Hematopoietic multipotent progenitor cell treated with erythropoietin and hydrocortisone succinate and interleukin-3 and kit ligand, for 6 days (in vitro differentiated cells): Measurements from ENCODE around the gene OOSP4A.
"Not testable (repeated sequence)": the region's sequence is repeated elsewhere in the genome, so short reads cannot be mapped to it uniquely, and the experiment has no call there.

Experiments used
- DNase-seq: peaks from one replicate; pipeline ENCODE4 v3.0.0-alpha.2; 2015

Gene OOSP4A

DNA sequence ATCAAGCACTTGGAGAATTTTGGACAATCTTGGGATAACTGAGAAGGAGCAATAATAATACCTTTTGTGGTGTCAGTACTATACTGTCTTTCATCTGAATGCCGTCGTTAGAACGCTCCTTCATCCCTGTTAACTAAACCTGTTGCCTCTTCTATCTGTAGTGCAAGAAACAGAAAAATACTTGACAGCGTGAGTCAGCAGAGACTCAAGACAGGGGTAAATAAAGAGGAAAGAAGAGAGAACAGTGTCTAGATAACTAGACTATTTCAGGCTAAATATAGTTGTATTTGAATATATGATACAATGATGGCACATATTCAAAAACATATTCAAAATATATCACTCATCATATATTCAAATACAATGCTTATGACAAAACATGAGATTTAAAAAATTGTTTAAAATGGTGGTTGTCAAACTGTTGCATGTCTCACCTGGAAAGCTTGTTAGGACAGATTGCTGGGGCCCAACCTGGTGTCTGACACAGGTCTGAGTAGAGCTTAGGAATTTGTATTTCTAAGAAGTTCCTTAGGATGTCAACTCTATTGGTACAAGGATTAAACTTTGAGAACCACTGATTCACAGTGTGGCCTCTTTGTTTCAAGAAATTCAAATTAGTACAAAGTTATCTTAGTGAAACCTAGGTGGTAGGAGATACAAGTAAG, 17.4 kb downstream of the OOSP4A start:
- DNase-seq: no peak

DNA sequence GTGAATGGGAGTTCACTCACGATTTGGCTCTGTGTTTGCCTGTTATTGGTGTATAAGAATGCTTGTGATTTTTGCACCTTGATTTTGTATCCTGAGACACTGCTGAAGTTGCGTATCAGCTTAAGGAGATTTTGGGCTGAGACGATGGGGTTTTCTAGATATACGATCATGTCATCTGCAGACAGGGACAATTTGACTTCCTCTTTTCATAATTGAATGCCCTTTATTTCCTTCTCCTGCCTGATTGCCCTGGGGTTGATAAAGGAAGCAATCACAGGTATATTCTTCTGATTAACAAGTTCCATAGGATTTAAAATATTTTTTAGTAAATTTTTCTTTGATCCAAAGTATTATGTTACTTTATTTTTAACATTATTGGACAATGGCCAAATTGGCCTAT, 18.2 kb downstream of the OOSP4A start:
- DNase-seq: not testable (repeated sequence)

DNA sequence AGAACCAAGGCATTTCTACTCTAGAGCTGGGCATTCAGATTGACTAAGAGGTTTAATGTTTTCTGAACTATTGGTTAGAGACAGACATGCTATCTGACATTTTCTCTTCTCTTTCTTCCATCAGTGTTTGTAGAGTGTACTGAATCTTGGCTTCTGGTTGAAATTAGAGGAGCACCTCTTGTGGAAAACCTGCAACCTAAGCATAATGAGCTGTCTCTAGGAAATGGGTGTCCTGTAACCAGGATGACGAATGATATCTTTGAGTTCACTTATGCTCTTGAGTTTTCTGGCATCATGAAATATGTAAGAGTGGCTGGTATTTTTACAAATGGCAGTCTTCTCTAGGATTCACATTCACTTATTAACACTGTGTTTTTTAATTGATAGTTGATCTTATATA, 19.4 kb downstream of the OOSP4A start:
- DNase-seq: no peak

DNA sequence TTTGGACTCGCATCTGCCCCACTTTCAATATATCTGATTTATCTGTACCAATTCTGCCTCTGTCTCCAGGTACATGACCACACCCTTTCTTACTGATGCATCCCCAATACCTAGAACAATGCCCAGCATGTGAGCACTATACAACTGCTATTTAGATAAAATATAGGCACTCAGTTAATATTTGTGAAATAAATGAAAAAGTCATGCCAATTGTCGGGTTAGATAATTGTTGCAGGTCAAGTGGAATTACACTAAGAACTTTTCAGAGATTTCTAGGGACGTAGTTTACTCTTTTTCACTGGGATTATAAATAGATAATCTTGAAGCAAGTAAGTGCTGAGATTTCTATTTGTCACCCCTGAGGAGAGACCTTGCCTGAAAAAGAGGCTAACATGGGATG, 20.5 kb downstream of the OOSP4A start:
- DNase-seq: no peak

DNA sequence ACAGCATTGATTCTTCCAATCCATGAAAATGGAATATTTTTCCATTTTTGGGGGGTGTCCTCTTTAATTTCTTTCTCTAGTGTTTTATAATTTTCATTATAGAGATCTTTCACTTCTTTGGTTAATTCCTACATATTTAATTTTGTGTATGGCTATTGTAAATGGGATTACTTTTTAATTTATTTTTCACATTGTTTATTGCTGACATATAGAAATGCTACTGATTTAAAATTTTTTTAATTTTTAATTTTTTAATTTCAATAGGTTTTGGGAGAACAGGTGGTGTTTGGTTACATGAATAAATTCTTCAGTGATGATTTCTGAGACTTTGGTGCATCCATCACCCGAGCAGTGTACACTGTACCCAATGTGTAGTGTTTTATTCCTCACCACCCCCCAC, 26.6 kb downstream of the OOSP4A start:
- DNase-seq: no peak

DNA sequence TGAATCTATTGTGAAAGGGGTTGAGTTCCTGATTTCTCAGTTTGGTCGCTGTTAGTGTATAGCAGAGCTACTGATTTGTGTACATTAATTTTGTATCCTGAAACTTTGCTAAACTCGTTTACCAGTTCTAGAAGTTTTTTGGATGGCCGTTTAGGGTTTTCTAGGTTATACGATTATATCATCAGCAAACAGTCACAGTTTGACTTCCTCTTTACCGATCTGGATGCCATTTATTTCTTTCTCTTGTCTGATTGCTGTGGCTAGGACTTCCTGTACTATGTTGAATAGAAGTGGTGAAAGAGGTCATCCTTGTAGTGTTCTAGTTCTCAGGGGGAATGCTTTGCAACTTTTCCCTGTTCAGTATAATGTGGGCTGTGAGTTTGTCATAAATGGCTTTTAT, 28.6 kb downstream of the OOSP4A start:
- DNase-seq: peak; percentile 52

DNA sequence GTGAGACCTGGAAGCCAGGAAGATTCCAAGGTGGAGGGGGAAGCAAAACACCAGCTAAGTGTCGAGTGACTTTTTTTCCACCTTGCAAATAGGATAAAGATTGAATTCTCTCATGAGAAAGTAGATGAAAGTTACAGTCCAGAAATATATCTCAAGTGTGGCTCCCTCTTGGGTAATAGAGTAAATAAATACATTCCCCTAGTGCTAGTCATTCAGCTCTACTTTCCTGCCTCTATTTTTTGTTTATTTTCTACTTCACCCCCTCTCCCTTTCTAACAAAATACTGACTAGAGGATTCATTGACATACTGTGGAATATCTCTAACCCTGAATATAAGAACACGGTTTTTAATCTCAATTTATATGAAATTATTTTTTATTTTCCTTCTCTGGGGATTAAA, 34.0 kb downstream of the OOSP4A start:
- DNase-seq: no peak

DNA sequence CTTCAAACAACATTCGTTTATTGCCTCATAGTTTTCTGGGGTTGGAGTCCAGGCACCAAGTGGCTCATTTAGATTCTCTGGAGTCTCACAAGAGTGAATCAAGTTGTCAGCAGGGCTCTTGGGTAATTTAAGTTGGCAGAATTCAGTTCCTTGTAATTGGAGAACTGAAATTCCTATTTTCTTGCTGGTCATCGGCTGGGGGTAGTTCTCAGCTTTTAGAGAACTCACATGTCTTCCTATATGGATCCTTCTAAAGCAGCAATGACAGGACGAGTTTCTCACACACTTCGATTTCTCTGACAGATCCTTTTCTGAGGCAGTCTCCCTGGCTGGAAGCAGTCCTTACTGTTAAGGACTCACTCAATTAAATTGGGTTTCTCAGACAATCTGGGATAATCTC, 35.9 kb downstream of the OOSP4A start:
- no peak for DNase-seq

DNA sequence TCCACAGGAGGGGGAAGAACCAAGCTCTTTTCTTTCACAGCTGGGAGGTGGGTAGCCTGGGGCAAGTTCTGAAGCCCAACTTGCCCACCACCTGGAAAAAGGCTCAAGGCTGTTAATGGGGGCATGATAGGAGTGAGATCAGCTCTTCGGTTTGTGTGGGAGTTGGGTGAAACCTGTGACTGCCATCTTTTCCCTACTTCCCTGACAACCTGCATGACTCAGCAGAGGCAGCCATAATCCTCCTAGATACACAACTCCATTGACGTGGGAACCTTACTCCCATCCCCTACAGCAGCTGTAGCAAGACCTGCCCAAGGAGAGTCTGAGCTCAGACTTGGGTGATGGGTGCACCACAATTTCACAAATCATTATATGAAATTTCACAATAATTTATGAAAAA, 39.9 kb downstream of the OOSP4A start:
- DNase-seq: no peak

DNA sequence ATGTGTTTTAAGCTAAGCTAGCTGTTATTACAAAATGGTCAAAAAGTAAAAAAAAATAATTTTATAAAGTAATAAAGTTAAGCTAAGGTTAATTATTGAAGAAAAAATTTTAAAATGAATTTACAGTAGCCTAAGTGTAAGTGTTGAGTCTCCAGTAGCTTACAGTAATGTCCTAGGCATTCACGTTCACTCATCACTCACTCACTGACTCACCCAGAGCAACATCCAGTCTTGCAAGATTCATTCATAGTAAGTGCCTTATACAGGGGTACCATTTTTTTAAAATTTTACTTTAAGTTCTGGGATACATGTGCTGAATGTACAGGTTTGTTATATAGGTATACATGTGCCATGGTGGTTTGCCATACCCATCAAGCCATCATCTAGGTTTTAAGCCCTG, 41.5 kb downstream of the OOSP4A start:
- DNase-seq: no peak

DNA sequence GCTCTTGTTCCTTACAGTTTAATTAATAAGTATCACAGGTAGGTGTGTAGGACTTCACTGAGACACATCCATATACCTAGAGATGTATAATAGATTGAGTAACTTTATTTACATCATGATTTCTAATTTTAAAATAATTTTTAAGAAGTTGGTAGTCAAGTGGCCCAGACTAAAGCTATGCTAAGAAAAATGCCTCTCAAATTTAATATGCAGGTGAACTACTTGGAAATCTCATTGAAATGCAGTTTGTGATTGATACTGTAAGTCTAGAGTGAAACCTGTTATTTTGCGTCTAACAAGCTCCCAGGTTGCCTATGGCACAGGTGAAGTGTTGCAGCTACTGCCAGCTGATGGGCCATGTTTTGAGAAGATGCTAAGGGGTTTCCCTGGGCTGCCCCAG, 53.0 kb downstream of the OOSP4A start, which contains the start of gene OOSP4B:
Gene OOSP4B, plus strand, starts transcription at position 301 of the 400 bp plus-strand sequence.
- no peak for DNase-seq

DNA sequence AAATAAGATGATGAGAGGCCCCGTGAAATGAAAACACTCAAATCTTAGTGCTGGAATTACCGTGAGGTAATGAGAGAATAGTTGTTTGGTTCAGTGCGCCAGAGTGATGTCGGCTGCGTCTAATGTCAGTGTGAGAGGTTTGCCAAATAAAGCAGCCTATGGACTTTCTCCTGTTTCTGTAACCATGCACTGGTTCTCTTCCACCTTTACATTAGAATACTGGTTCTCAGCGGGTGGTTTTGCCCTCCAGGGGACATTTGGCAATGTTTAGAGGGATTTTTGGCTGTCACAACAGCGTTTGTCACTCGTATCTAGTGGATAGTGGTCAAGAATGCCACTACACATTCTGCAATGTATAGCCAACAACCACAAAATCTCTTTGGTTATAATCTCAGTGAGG, 54.2 kb downstream of the OOSP4A start:
- DNase-seq: peak; percentile 56
